ENCODE data around the gene SLC35F1. TPM values are rescaled to one million over a fixed set of nuclear protein-coding genes. Genes with fewer than 3 reads are reported as not detected.

SLC35F1 gene
- total RNA-seq, 2 donors from 2014 or later: under 0.01 to 0.78 TPM

DNA sequence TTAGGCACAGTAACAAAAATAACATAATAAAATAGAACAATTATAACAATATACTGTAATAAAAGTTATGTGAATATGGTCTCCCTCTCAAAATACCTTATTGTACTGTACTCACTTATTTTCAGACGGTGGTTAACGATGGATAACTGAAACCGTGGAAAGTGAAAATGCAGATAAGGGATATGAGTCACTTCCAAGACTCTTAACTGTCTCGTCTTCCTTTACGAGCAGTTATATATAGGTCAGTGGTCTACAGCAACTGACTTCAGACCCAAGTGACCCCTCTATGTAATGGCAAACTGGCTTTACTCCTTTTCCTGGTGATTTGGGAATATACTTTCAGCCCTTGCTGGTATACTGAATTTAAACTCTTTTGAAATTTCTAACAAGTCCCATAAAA lies 261.4 kb downstream of the SLC35F1 start:
- ATAC-seq: no peak
- WGBS, 2 donors: 59 to 74% methylated on average over 5 of the region's 5 CpGs
- Histone ChIP-seq H3K27me3 (no peaks in the 10 kb centered on the region), H3K4me1 (no peaks in the 10 kb centered on the region), H3K36me3 (replicated peaks in 1 of 2; ENCODE audit: insufficient read depth in 1 of 2, low read depth in 2 of 2) (no peaks in the 10 kb centered on the region), H3K9me3 (no peaks in the 10 kb centered on the region), H3K27ac (no peak overlapping the region), H3K4me3 (no peak overlapping the region)
- DNase-seq: no peak
- TF ChIP-seq, protein P1, sequence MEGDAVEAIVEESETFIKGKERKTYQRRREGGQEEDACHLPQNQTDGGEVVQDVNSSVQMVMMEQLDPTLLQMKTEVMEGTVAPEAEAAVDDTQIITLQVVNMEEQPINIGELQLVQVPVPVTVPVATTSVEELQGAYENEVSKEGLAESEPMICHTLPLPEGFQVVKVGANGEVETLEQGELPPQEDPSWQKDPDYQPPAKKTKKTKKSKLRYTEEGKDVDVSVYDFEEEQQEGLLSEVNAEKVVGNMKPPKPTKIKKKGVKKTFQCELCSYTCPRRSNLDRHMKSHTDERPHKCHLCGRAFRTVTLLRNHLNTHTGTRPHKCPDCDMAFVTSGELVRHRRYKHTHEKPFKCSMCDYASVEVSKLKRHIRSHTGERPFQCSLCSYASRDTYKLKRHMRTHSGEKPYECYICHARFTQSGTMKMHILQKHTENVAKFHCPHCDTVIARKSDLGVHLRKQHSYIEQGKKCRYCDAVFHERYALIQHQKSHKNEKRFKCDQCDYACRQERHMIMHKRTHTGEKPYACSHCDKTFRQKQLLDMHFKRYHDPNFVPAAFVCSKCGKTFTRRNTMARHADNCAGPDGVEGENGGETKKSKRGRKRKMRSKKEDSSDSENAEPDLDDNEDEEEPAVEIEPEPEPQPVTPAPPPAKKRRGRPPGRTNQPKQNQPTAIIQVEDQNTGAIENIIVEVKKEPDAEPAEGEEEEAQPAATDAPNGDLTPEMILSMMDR (IDR thresholded peaks at IDR 0.05): no peak
- TF ChIP-seq POLR2A (IDR thresholded peaks at IDR 0.05): no peak
- intact Hi-C loops (cut with DNase I): no loop called here

DNA sequence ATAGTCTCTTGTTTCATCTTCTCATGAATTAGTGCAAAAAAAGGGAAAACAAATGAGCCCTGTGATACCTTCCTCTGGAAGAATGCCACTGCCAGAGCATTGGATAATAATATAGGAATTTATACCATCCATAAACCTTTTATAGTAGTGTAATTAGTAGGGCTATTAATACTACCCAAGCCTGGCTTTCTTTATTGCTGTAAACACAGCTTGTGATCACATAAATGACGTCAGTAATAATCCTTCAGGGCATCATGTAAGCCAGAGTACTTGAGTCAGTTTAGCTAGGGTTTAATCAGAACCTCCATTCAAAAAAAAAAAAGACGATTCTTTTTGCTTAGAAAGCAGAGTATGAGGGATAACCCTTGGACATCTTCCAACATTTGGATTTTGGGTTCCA lies 264.8 kb downstream of the SLC35F1 start:
- no peaks in the 10 kb centered on the region for H3K4me1 ChIP-seq
- no peak for ATAC-seq
- TF ChIP-seq POLR2A (IDR thresholded peaks at IDR 0.05): no peak
- TF ChIP-seq, protein P1 (IDR thresholded peaks at IDR 0.05): no peak
- H3K27me3 ChIP-seq: no peaks in the 10 kb centered on the region
- H3K9me3 ChIP-seq: no peaks in the 10 kb centered on the region
- DNase-seq: no peak
- WGBS, 2 donors: 42 to 54% methylated on average over 2 of the region's 2 CpGs
- no peaks in the 10 kb centered on the region for H3K36me3 ChIP-seq (replicated peaks in 1 of 2; ENCODE audit: insufficient read depth in 1 of 2, low read depth in 2 of 2)
- no peak overlapping the region for H3K4me3 ChIP-seq
- no peak overlapping the region for H3K27ac ChIP-seq
- intact Hi-C loops (cut with DNase I): no loop called here

DNA sequence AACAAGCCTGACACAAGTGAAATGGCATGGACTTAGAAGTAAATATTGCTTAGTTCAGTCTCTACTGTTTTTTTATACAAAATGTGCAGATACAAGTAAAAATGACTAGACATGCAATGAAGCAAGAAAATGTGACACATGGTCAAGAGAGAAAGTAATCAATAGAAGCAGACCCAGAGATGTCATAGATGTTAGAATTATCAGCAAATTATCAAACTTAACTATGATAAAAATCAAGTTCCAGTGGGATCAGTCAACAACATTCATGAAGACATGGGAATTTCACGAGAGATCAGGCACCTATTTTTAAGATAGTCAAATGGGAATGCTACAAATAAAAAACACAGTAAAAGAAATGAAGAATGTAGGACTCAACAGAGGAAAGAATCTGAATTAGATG lies 267.0 kb downstream of the SLC35F1 start:
- 53 to 65% methylated on average over 1 of the region's 1 CpG for WGBS, 2 donors
- TF ChIP-seq POLR2A (IDR thresholded peaks at IDR 0.05): no peak
- TF ChIP-seq, protein P1 (IDR thresholded peaks at IDR 0.05): no peak
- intact Hi-C loops (cut with DNase I): no loop called here

DNA sequence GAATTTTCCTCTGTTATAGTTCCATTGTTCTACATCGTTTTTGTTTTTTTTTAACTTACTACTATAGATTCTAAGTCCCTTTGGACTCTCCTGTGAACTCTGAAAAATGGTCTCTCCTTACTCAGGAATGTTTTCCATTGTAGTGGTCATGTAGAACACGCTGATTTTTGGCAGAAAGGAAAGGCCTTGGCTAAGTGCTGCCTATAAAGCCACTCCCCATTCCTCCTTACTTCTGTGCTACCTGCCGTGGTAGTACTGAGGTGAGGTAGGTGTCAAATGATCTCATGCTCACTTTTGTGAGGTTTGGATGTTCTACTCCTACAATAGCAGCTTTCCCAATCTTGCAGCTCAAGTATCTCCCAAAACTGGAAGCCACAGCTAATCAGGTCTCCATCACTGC lies 270.7 kb downstream of the SLC35F1 start:
- Histone ChIP-seq H3K9me3 (no peaks in the 10 kb centered on the region), H3K4me1 (no peaks in the 10 kb centered on the region), H3K36me3 (replicated peaks in 1 of 2; ENCODE audit: insufficient read depth in 1 of 2, low read depth in 2 of 2) (no peaks in the 10 kb centered on the region), H3K27me3 (no peaks in the 10 kb centered on the region), H3K4me3 (no peak overlapping the region), H3K27ac (no peak overlapping the region)
- DNase-seq: no peak
- 62 to 67% methylated on average over 3 of the region's 3 CpGs for WGBS, 2 donors
- no peak for ATAC-seq
- TF ChIP-seq POLR2A (IDR thresholded peaks at IDR 0.05): no peak
- TF ChIP-seq, protein P1 (IDR thresholded peaks at IDR 0.05): no peak
- intact Hi-C loops (cut with DNase I): no loop called here

More for the DNA sequence above, 267.0 kb downstream of the SLC35F1 start:
- DNase-seq (no peak), ATAC-seq (no peak)
- H3K9me3 ChIP-seq: no peaks in the 10 kb centered on the region
- H3K36me3 ChIP-seq (replicated peaks in 1 of 2; ENCODE audit: insufficient read depth in 1 of 2, low read depth in 2 of 2): no peaks in the 10 kb centered on the region
- no peaks in the 10 kb centered on the region for H3K27me3 ChIP-seq
- no peak overlapping the region for H3K4me3 ChIP-seq
- no peaks in the 10 kb centered on the region for H3K4me1 ChIP-seq
- no peak overlapping the region for H3K27ac ChIP-seq

DNA sequence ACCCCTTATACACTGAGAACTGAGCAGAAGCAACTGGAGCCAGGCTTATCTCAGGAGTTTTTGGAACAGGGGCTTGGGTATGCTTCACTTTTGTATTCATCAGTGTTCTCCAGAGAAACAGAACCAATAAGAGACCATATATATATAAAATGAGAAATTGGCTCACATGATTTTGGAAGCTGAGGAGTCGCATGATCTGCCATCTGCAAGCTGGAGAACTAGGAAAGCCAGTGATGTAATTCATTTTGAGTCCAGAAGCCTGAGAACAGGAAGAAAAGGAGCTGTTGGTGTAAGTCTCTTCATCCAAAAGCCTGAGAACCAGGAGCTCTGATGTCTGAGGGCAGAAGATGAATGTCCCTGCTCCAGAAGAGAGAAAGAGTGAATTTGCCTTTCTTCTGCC lies 272.0 kb downstream of the SLC35F1 start:
- Histone ChIP-seq H3K4me3 (no peak overlapping the region), H3K27me3 (no peaks in the 10 kb centered on the region), H3K27ac (no peak overlapping the region), H3K9me3 (no peaks in the 10 kb centered on the region), H3K4me1 (no peaks in the 10 kb centered on the region), H3K36me3 (replicated peaks in 1 of 2; ENCODE audit: insufficient read depth in 1 of 2, low read depth in 2 of 2) (no peaks in the 10 kb centered on the region)
- ATAC-seq (no peak), DNase-seq (no peak)
- 85 to 88% methylated on average over 1 of the region's 1 CpG for WGBS, 2 donors
- TF ChIP-seq, protein P1 (IDR thresholded peaks at IDR 0.05): no peak
- TF ChIP-seq POLR2A (IDR thresholded peaks at IDR 0.05): no peak
- intact Hi-C loops (cut with DNase I): no loop called here
